Gastrocnemius medialis (tissue), 4 donors: Measurements from ENCODE around the gene BMERB1.

Experiments used
- POLR2A ChIP-seq, 2 donors: fragments of 450-650 bp; IDR thresholded peaks; one replicate each; pipeline ENCODE4 v1.6.1; 2017; ENCODE audit warnings: antibody characterized with exemption in 2 of 2, mild to moderate bottlenecking in 2 of 2, moderate library complexity in 2 of 2
- TF ChIP-seq, protein P1 (sequence below), 5 experiments: fragments of 450-650 bp in 3 of 5; fragments of 200-600 bp in 2 of 5; sonication (generic) in 2 of 5; IDR thresholded peaks in 4 of 5; conservative IDR thresholded peaks in 1 of 5; 1 replicate in 4 of 5; 2 replicates in 1 of 5; pipeline ENCODE4 v1.5.1; 2016 to 2019; ENCODE audit warnings: antibody characterized with exemption in 5 of 5, mild to moderate bottlenecking in 3 of 5, moderate library complexity in 3 of 5

- TF ChIP-seq, protein P1, sequence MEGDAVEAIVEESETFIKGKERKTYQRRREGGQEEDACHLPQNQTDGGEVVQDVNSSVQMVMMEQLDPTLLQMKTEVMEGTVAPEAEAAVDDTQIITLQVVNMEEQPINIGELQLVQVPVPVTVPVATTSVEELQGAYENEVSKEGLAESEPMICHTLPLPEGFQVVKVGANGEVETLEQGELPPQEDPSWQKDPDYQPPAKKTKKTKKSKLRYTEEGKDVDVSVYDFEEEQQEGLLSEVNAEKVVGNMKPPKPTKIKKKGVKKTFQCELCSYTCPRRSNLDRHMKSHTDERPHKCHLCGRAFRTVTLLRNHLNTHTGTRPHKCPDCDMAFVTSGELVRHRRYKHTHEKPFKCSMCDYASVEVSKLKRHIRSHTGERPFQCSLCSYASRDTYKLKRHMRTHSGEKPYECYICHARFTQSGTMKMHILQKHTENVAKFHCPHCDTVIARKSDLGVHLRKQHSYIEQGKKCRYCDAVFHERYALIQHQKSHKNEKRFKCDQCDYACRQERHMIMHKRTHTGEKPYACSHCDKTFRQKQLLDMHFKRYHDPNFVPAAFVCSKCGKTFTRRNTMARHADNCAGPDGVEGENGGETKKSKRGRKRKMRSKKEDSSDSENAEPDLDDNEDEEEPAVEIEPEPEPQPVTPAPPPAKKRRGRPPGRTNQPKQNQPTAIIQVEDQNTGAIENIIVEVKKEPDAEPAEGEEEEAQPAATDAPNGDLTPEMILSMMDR (IDR thresholded peaks at IDR 0.05 in 4 of 5, conservative IDR thresholded peaks at IDR 0.05 in 1 of 5) = no peak
- TF ChIP-seq POLR2A (IDR thresholded peaks at IDR 0.05) = no peak
Observed at GRCh38 chr16:15585956-15586355, 151.6 kb downstream of the BMERB1 start.
